ENCODE data around the gene HDAC9. TPM values are rescaled to one million over a fixed set of nuclear protein-coding genes. Genes with fewer than 3 reads are reported as not detected.

The HDAC9 gene
- total RNA-seq, 1 experiment from 2014 or later: 14.7 TPM

GRCh38 chr7:18901351-18901750 is 405.8 kb downstream of the HDAC9 start:
- ChIA-PET POLR2A (ENCODE audit: unreplicated experiment) (no interaction called here), CTCF (no interaction called here)
- Histone ChIP-seq H4K20me1 (ENCODE audit: insufficient read depth) (no peaks in the 10 kb centered on the region), H3K27ac (no peak overlapping the region), H3K9me3 (ENCODE audit: insufficient read depth, low read depth) (peaks cover 15% of the 10 kb centered on the region), H3K4me2 (no peak overlapping the region), H3K4me1 (replicated peaks; ENCODE audit: insufficient read depth) (peaks cover 1% of the 10 kb centered on the region; the same call in 1 of the 2 replicates), H3K9me2 (ENCODE audit: insufficient read depth) (no peaks in the 10 kb centered on the region; the same call in 1 of the 2 replicates), H3K79me2 (ENCODE audit: low read depth) (no peaks in the 10 kb centered on the region), H3F3A (ENCODE audit: insufficient read depth, low read depth) (no peaks in the 10 kb centered on the region), H3K4me3 (no peak overlapping the region), H3K36me3 (ENCODE audit: low read depth) (no peaks in the 10 kb centered on the region), H3K27me3 (ENCODE audit: insufficient read depth, low read depth) (no peaks in the 10 kb centered on the region), H2AFZ (no peak overlapping the region)
- intact Hi-C loops (cut with micrococcal nuclease; ENCODE audit: unreplicated experiment): no loop called here
- BruUV-seq (replicated peaks): no TSS peak
- DNase-seq: no peak
- TF ChIP-seq CTCF (conservative IDR thresholded peaks at IDR 0.05): no peak
- TF ChIP-seq EZH2 (IDR thresholded peaks at IDR 0.05; ENCODE audit: low read depth): no peak

DNA sequence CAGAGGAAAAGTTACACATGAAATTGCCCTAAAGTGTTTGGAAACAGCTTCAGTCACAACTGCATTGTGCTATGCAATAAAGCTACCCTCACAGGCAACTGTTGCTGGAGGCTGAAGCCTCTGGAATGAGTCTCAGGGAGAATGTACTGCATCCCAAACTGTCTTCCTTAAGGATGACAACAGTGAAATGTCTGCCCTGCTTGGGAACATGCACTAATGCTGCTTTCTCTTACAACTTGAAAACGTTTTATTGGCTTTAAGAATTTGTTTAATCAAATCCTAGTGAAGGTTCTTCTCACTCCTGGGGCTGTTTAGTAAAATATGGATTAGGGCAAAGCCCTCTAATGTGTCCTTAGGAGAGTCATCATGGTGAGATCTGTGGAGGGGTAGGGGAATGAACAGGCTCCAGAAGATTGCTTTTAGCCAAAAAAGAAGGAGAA is 406.5 kb downstream of the HDAC9 start:
- H3K4me1 ChIP-seq (replicated peaks; ENCODE audit: insufficient read depth): no peaks in the 10 kb centered on the region
- no peaks in the 10 kb centered on the region; the same call in 1 of the 2 replicates for H3K9me2 ChIP-seq (ENCODE audit: insufficient read depth)
- ChIA-PET POLR2A (ENCODE audit: unreplicated experiment) (interaction anchor here (0.7 kb wide), 1 partner anchor 109 kb away, joined by 5 read pairs; no protein-coding TSS in a partner anchor), CTCF (no interaction called here)
- no peaks in the 10 kb centered on the region for H3K79me2 ChIP-seq (ENCODE audit: low read depth)
- H3K4me3 ChIP-seq: no peak overlapping the region
- no TSS peak for BruUV-seq (replicated peaks)
- H2AFZ ChIP-seq: no peak overlapping the region
- H3F3A ChIP-seq (ENCODE audit: insufficient read depth, low read depth): no peaks in the 10 kb centered on the region
- H3K27me3 ChIP-seq (ENCODE audit: insufficient read depth, low read depth): no peaks in the 10 kb centered on the region
- intact Hi-C loops (cut with micrococcal nuclease; ENCODE audit: unreplicated experiment): no loop called here
- no peaks in the 10 kb centered on the region for H3K36me3 ChIP-seq (ENCODE audit: low read depth)
- no peak for DNase-seq
- no peak overlapping the region for H3K4me2 ChIP-seq
- H4K20me1 ChIP-seq (ENCODE audit: insufficient read depth): no peaks in the 10 kb centered on the region
- TF ChIP-seq EZH2 (IDR thresholded peaks at IDR 0.05; ENCODE audit: low read depth) (no peak), CTCF (conservative IDR thresholded peaks at IDR 0.05) (no peak)
- H3K9me3 ChIP-seq (ENCODE audit: insufficient read depth, low read depth): peaks cover 11% of the 10 kb centered on the region; the same call in 1 of the 2 replicates
- H3K27ac ChIP-seq: no peak overlapping the region

DNA sequence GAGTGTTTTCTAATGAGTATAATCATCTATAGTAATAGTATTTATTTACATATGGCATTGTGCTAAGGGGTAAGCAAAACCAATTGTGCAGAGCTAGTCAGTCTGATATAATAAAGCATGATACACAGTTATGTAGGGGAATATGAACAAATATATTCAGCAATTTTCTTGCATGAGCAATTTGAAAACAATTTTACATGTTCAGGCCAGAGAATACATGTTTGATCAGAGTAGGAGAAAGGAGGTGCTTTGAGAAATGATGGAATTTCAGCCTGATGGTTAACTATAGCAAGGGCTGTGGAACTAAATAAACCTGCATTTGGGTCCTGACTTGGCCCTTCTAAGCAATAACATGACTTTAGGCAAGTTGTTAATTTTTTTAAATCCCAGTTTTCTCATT is 407.3 kb downstream of the HDAC9 start:
- H3K4me1 ChIP-seq (replicated peaks; ENCODE audit: insufficient read depth): no peaks in the 10 kb centered on the region
- H3K27me3 ChIP-seq (ENCODE audit: insufficient read depth, low read depth): no peaks in the 10 kb centered on the region
- no peak overlapping the region for H3K27ac ChIP-seq
- TF ChIP-seq CTCF (conservative IDR thresholded peaks at IDR 0.05) (no peak), EZH2 (IDR thresholded peaks at IDR 0.05; ENCODE audit: low read depth) (no peak)
- no peak overlapping the region for H3K4me2 ChIP-seq
- no peak overlapping the region for H3K4me3 ChIP-seq
- CTCF ChIA-PET: no interaction called here
- DNase-seq: no peak
- peaks cover 11% of the 10 kb centered on the region; the same call in 1 of the 2 replicates for H3K9me3 ChIP-seq (ENCODE audit: insufficient read depth, low read depth)
- intact Hi-C loops (cut with micrococcal nuclease; ENCODE audit: unreplicated experiment): no loop called here
- no peak overlapping the region for H2AFZ ChIP-seq
- H3F3A ChIP-seq (ENCODE audit: insufficient read depth, low read depth): no peaks in the 10 kb centered on the region
- BruUV-seq (replicated peaks): no TSS peak
- H3K9me2 ChIP-seq (ENCODE audit: insufficient read depth): no peaks in the 10 kb centered on the region
- H3K79me2 ChIP-seq (ENCODE audit: low read depth): no peaks in the 10 kb centered on the region
- POLR2A ChIA-PET (ENCODE audit: unreplicated experiment): interaction anchor here (0.7 kb wide), 1 partner anchor 109 kb away, joined by 5 read pairs; no protein-coding TSS in a partner anchor
- H3K36me3 ChIP-seq (ENCODE audit: low read depth): no peaks in the 10 kb centered on the region
- H4K20me1 ChIP-seq (ENCODE audit: insufficient read depth): no peaks in the 10 kb centered on the region

All from PC-9 (cell line).